Chondrocyte (in vitro differentiated cells): ENCODE data around the gene PLA2G5. TPM values are rescaled to one million over a fixed set of nuclear protein-coding genes. Genes with fewer than 3 reads are reported as not detected.

Experiments used
- DNase-seq: peaks from one replicate; pipeline ENCODE4 v3.0.0; 2021; ENCODE audit warnings: mixed read lengths, low spot score
- H3K27ac Mint-ChIP-seq: one replicate; pipeline ENCODE4 v1.8.0; 2021; ENCODE audit warnings: mild to moderate bottlenecking, moderate library complexity, mixed read lengths; ENCODE audit not compliant: unreplicated experiment
- H3K27me3 Mint-ChIP-seq: 2 replicates; pipeline ENCODE4 v1.8.0; 2021; ENCODE audit warnings: low read depth, mixed read lengths
- H3K36me3 Mint-ChIP-seq: 2 replicates; pipeline ENCODE4 v1.8.0; 2021; ENCODE audit warnings: low read depth, mixed read lengths
- H3K4me1 Mint-ChIP-seq: 2 replicates; pipeline ENCODE4 v1.8.0; 2021; ENCODE audit warnings: low read depth, mild to moderate bottlenecking, mixed read lengths
- H3K4me3 Mint-ChIP-seq: one replicate; pipeline ENCODE4 v1.8.0; 2021; ENCODE audit warnings: mild to moderate bottlenecking, moderate library complexity, mixed read lengths; ENCODE audit not compliant: unreplicated experiment
- H3K9me3 Mint-ChIP-seq: 2 replicates; pipeline ENCODE4 v1.8.0; 2021; ENCODE audit warnings: low read depth, mixed read lengths
- total RNA-seq: library from RNA; stranded (reverse); gene quantifications from 3 replicates; pipeline ENCODE4 v1.2.1, GENCODE V29; 2021
- TF ChIP-seq, protein P1 (sequence below): fragments of 200-600 bp; sonication (generic); IDR thresholded peaks from 2 replicates; pipeline ENCODE4 v1.5.0; 2021; ENCODE audit warnings: antibody characterized with exemption, mild to moderate bottlenecking, moderate library complexity

PLA2G5 gene
- total RNA-seq, 1 donor from 2014 or later = not detected

DNA sequence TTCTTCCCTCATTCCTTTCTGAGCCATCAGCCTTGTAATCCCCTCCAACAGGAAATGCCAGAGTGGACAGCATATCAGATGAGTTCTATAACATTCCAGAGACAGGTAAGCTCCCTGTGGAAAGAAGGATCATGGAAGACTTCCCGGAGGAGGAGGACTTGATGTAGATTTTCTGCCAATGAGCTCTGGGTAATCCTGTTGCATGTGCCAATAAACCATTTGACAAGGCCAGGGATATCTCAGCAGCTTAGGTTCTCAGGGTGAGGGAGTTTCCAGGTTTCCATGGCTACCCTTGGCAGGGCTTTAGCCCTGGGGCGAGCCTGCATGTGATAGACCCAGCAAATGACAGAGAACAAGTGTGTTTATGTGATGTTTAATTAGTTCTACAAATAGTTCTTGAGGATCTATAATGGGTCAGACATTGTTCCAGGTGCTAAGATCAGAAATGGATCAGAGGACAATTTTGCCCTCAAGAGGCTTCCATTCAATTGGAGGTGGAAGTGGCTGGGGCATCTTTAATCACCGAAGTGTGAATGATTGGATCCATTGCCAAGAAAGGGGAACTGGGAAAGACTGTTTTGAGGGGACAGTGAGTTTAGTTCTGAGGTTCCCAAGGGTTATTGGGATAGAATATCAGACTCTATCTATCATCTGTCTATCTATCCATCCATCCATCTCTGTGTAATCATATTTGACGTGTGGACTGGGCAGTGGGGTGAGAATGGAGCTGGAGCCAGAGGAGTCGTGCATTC, 6.9 kb downstream of the PLA2G5 start:
- H3K4me1 Mint-ChIP-seq = no peaks in the 10 kb centered on the region
- H3K4me3 Mint-ChIP-seq = no peak overlapping the region
- H3K36me3 Mint-ChIP-seq = no peaks in the 10 kb centered on the region
- TF ChIP-seq, protein P1, sequence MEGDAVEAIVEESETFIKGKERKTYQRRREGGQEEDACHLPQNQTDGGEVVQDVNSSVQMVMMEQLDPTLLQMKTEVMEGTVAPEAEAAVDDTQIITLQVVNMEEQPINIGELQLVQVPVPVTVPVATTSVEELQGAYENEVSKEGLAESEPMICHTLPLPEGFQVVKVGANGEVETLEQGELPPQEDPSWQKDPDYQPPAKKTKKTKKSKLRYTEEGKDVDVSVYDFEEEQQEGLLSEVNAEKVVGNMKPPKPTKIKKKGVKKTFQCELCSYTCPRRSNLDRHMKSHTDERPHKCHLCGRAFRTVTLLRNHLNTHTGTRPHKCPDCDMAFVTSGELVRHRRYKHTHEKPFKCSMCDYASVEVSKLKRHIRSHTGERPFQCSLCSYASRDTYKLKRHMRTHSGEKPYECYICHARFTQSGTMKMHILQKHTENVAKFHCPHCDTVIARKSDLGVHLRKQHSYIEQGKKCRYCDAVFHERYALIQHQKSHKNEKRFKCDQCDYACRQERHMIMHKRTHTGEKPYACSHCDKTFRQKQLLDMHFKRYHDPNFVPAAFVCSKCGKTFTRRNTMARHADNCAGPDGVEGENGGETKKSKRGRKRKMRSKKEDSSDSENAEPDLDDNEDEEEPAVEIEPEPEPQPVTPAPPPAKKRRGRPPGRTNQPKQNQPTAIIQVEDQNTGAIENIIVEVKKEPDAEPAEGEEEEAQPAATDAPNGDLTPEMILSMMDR = no peak
- no peak overlapping the region for H3K27ac Mint-ChIP-seq
- H3K27me3 Mint-ChIP-seq = peaks cover 30% of the 10 kb centered on the region
- DNase-seq = no peak
- H3K9me3 Mint-ChIP-seq = no peaks in the 10 kb centered on the region

DNA sequence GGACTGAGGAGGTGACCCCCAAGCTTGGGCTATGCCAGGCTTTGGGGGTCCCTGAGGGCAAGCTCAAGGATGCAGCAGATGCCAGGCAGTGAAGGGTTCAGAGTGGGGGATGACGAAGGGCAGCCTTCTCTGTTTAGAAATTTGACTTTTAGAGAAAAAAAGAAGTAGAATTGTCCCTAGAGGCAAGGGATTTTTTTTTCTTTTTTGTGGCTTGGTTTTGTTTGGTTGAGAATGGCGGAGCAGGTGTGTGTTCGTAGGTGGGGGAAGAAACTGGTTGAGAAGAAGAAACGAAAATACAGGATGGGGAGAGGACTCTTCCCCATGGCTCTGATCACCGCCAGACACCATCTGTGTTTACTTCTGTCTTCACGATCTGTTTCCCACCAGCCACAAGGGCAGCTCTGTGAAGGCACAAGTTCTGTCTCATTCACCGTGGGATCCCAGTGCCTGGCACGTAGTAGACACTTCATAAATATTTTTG, 8.2 kb downstream of the PLA2G5 start:
- no peak overlapping the region for H3K27ac Mint-ChIP-seq
- no peaks in the 10 kb centered on the region for H3K9me3 Mint-ChIP-seq
- H3K4me3 Mint-ChIP-seq = no peak overlapping the region
- no peaks in the 10 kb centered on the region for H3K4me1 Mint-ChIP-seq
- H3K36me3 Mint-ChIP-seq = no peaks in the 10 kb centered on the region
- H3K27me3 Mint-ChIP-seq = peaks cover 25% of the 10 kb centered on the region
- TF ChIP-seq, protein P1 = no peak
- DNase-seq = no peak

DNA sequence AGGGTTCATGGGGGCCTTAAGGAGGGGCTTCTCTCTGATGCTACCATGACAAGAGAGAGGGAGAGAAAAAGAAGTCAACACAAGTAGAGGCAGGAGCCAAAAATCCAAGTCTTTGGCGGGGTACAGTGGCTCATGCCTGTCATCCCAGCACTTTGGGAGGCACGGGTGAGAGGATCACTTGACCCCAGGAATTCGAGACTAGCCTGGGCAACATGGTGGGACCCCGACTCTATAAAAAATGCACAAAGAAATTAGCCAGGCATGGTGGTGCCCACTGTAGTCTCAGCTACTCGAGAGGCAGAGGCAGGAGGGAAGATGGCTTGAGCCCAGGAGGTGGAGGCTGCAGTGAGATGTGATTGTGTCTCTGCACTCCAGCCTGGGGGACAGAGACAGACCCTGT, 8.7 kb downstream of the PLA2G5 start:
- no peaks in the 10 kb centered on the region for H3K9me3 Mint-ChIP-seq
- TF ChIP-seq, protein P1 = no peak
- H3K4me1 Mint-ChIP-seq = no peaks in the 10 kb centered on the region
- no peak overlapping the region for H3K4me3 Mint-ChIP-seq
- peaks cover 25% of the 10 kb centered on the region for H3K27me3 Mint-ChIP-seq
- no peak for DNase-seq
- no peaks in the 10 kb centered on the region for H3K36me3 Mint-ChIP-seq
- no peak overlapping the region for H3K27ac Mint-ChIP-seq

DNA sequence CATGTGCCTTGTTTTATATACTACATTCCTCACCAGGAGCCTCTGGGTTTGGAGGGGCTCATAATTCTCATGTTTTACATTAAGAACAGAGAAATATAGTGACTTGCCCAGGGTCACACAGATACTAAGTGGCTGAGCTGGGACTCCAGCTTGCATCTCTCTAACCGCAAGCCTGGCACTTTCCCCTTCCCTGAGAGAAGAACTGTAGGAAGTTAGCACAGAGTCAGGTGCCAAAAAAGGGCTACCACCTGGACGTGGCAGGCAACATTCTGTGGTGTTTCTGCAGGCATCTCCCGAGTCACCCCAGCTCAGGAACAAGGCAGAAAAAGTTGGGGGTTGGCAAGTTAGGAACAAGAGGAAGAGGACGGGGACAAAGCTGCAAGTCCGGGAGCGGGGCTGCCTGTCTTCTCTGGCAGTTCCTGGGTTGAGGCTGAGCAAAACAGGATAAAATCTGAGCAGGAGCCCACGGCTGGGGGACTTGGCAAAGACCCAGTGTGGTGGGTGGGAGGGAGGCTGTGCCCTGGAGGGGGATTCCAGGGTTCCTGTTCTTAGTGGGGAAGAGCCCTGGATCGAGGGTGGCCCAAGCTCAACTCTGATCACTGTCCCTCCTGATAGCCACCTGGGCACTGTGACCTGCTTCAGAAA, 9.8 kb downstream of the PLA2G5 start:
- peaks cover 22% of the 10 kb centered on the region for H3K27me3 Mint-ChIP-seq
- no peaks in the 10 kb centered on the region for H3K9me3 Mint-ChIP-seq
- no peaks in the 10 kb centered on the region for H3K4me1 Mint-ChIP-seq
- TF ChIP-seq, protein P1 = no peak
- no peaks in the 10 kb centered on the region for H3K36me3 Mint-ChIP-seq
- H3K4me3 Mint-ChIP-seq = no peak overlapping the region
- no peak overlapping the region for H3K27ac Mint-ChIP-seq
- no peak for DNase-seq

DNA sequence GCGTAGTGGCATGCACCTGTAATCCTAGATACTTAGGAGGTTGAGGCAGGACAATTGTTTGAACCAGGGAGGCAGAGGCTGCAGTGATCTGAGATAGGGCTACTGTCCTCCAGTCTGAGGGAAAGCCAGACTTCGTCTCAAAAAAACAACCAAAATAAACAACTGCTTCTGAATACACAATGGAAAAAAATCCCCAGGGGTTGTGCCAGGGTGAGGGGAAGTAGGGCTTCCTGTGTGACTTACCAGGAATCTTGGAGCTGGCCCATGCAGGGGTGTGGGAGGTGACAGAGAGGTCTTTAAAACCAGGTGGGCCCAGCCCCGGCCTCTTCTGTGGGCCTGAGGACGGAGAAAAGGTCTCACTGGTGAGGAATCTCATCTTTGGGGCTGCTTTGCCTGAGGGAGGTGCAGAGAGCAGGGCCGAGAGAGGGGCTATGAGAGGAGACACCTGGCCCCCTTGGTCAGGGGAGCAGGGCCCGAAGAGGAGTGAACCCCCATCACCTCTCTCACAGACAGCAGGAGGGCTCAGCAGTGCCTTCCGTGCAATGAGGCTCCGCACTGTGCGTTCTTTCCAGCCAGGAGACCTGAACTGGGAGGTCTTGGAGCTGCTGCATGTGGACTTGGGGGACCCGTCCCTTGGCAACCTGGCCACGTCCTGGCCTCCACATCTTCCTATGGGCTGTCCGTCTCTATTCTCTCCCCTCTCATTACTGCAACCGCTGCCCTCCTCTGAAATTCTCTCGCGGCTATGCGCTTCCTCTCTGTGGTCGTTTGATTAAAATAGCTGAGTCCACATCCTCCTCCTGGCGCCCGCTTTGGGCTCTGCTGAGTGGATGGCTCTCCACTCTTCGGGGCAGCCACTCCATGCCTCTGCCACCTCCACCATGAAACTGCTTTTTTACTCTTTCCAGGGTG, 10.7 kb downstream of the PLA2G5 start:
- H3K27ac Mint-ChIP-seq = no peak overlapping the region

More for the DNA sequence above, 10.7 kb downstream of the PLA2G5 start:
- Mint-ChIP-seq H3K9me3 (no peaks in the 10 kb centered on the region), H3K4me3 (no peak overlapping the region), H3K27me3 (peaks cover 20% of the 10 kb centered on the region), H3K4me1 (no peaks in the 10 kb centered on the region), H3K36me3 (no peaks in the 10 kb centered on the region)
- DNase-seq = no peak
- TF ChIP-seq, protein P1 = no peak
